ENCODE measurements around the gene FGGY. TPM values are rescaled to one million over a fixed set of nuclear protein-coding genes. Genes with fewer than 3 reads are reported as not detected.

FGGY gene
- total and polyA plus RNA-seq, 4 donors = 9.0 to 44.4 (median 21.1) TPM

DNA sequence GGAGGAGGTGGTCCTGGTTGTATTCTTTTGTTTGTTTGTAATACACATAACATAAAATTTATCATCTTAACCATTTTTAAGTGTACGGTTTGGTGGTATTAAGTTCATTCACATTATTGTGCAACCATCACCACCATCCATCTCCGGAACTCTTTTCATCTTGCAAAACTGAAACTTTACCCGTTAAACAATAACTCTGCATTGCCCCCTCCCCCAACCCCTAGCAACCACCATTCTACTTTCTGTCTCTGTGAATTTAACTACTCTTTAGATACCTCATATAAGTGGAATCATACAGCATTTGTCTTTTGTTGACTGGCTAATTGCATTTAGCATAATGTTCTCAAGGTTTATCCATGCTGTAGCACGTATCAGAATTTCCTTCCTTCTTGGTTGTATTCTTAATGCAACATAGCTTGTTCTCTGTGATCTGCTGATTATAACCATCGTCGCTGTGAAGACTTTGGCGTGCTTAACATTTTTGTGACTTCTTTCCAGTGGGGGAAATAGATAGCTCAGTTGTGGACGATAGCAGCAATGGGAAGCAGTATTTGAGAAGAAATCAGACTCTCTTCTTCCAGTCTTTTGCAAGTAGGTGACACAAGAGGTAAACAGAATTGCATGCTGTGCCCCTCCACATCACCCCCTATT, 400.4 kb downstream of the FGGY start:
- Histone ChIP-seq H3K9me3 (ENCODE audit: control insufficient read depth, insufficient read depth, low read length) (no peaks in the 10 kb centered on the region), H3K36me3 (ENCODE audit: control insufficient read depth, insufficient read depth, low read length) (no peaks in the 10 kb centered on the region), H3K27ac (ENCODE audit: low read depth, low read length) (peak overlapping the region; percentile 2), H3K27me3 (ENCODE audit: control insufficient read depth, insufficient read depth, low read length) (no peaks in the 10 kb centered on the region), H3K4me1 (ENCODE audit: control insufficient read depth, insufficient read depth, low read length) (no peaks in the 10 kb centered on the region), H3K4me3 (ENCODE audit: low read depth, low read length) (no peak overlapping the region)
- whole genome bisulfite sequencing (ENCODE audit: insufficient coverage) = 81% methylated on average over 2 of the region's 8 CpGs
- DNase-seq (ENCODE audit: low read depth in 4 of 6, low spot score in 6 of 6) = no peak

DNA sequence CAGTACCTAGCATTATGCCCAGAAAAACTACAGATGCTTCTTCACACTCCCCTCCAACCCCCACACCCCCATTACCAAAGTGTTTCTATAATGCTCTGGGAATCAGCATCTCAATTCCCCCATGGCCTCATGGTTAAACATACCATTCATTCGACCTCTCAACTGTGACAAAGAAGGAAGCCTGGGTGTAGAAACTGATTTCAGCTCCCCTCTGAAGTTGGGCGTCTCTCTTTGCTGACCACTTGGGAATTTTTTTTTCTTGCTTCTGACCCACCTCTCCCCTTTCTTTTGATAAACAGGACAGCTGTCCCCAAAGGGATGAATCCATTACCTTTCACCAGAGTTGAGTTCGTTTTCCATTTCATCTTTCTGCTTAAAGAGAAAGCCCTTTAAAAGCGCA, 401.5 kb downstream of the FGGY start:
- H3K27ac ChIP-seq (ENCODE audit: low read depth, low read length) = peak overlapping the region; percentile 44

DNA sequence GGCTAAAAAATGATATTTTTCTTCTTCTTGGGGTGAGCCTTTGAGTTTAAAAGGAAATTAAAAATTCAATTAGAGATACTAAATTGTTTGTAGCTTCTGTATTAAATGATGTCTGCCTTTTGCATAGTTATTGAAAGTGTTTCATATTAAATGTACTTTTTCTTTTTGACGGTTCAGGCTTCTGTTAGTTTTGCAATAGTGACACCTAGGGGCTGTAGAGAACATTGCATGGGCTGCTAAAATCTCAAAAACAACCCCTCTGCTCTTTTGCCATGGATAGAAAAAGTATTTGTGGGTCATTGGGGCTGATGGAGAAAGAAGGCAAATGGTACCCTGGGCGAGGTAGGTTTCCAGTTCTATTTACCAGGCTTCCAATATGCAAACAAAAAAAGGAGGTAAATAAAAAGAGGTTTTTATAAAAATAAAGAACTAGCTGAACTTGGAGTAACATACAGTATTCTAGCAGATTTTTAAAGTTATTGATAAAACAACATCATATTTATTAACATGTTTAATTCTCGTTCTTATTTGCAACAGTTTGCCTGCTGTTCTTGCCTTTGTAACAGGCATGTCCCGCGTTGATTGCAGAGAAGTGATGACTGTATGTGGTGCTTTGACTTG, 402.4 kb downstream of the FGGY start:
- H3K9me3 ChIP-seq (ENCODE audit: control insufficient read depth, insufficient read depth, low read length) = no peaks in the 10 kb centered on the region
- no peak overlapping the region for H3K4me3 ChIP-seq (ENCODE audit: low read depth, low read length)
- no peaks in the 10 kb centered on the region for H3K27me3 ChIP-seq (ENCODE audit: control insufficient read depth, insufficient read depth, low read length)
- no peaks in the 10 kb centered on the region for H3K36me3 ChIP-seq (ENCODE audit: control insufficient read depth, insufficient read depth, low read length)
- H3K27ac ChIP-seq (ENCODE audit: low read depth, low read length) = peak overlapping the region; percentile 3
- peak in 3 of 6 donors; percentile 61 to 88 (median 82) for DNase-seq (ENCODE audit: low read depth in 4 of 6, low spot score in 6 of 6)
- no peaks in the 10 kb centered on the region for H3K4me1 ChIP-seq (ENCODE audit: control insufficient read depth, insufficient read depth, low read length)
- WGBS (ENCODE audit: insufficient coverage) = no CpG with 5 or more reads among the region's 5 CpGs

More for the DNA sequence above, 401.5 kb downstream of the FGGY start:
- Histone ChIP-seq H3K36me3 (ENCODE audit: control insufficient read depth, insufficient read depth, low read length) (no peaks in the 10 kb centered on the region), H3K4me1 (ENCODE audit: control insufficient read depth, insufficient read depth, low read length) (no peaks in the 10 kb centered on the region), H3K9me3 (ENCODE audit: control insufficient read depth, insufficient read depth, low read length) (no peaks in the 10 kb centered on the region), H3K4me3 (ENCODE audit: low read depth, low read length) (no peak overlapping the region), H3K27me3 (ENCODE audit: control insufficient read depth, insufficient read depth, low read length) (no peaks in the 10 kb centered on the region)
- no peak for DNase-seq (ENCODE audit: low read depth in 4 of 6, low spot score in 6 of 6)
- WGBS (ENCODE audit: insufficient coverage) = 27% methylated on average over 3 of the region's 4 CpGs

DNA sequence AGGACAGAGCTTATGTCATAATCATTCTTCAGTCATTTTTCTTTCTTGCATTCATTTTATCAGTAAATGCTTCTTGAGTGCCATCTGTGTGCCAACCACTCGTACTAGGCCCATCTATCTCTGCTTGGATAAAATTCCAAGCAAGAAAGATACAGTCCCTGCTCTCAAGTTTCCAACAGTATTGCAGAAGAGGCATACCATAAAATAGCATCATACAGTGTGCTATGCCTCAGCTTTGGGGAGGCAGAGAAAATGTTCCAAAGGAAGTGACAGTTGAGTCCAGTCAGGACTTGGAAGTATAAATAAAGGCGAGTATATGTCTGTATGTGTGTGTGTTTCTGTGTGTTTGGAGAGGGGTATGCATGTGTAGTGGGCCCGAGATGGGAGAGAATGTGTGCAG, 404.5 kb downstream of the FGGY start:
- DNase-seq (ENCODE audit: low read depth in 4 of 6, low spot score in 6 of 6) = no peak
- Histone ChIP-seq H3K4me3 (ENCODE audit: low read depth, low read length) (no peak overlapping the region), H3K27me3 (ENCODE audit: control insufficient read depth, insufficient read depth, low read length) (no peaks in the 10 kb centered on the region), H3K36me3 (ENCODE audit: control insufficient read depth, insufficient read depth, low read length) (no peaks in the 10 kb centered on the region), H3K4me1 (ENCODE audit: control insufficient read depth, insufficient read depth, low read length) (peaks cover 4% of the 10 kb centered on the region), H3K9me3 (ENCODE audit: control insufficient read depth, insufficient read depth, low read length) (no peaks in the 10 kb centered on the region), H3K27ac (ENCODE audit: low read depth, low read length) (no peak overlapping the region)
- 74% methylated on average over 3 of the region's 3 CpGs for WGBS (ENCODE audit: insufficient coverage)

DNA sequence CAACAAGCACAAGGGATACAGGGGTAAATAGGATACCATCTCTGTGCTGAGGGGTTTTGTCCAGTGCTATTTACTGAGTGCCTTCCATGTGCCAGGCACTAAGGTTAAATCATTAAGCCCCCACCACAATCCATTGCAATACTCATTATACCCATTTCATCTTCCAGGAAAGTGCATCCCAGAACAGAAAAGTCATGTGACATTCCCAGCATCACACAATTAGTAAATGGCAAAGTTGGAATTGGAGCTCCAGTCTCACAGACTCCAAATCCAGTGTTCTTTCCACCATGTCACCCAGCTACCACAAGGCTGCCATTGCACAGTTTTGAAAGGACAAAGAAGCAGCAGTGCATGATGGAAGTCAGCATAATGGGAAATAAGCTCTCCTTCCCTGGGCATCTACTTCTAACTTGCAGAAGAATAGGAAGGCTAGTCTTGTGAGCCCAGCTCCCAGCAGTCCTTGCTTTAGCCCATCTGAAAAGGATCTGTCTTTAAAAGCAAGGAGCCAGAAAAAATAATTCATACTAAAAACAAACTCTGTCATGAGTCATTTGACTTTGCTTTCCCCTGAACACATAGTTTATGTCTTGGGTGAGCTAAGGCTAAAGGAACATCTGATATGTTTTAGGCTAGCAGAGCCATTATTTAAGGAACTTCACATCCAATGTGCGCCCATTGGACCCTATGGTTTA, 406.5 kb downstream of the FGGY start:
- H3K27me3 ChIP-seq (ENCODE audit: control insufficient read depth, insufficient read depth, low read length) = no peaks in the 10 kb centered on the region
- no peak overlapping the region for H3K4me3 ChIP-seq (ENCODE audit: low read depth, low read length)
- WGBS (ENCODE audit: insufficient coverage) = no CpG with 5 or more reads among the region's 1 CpG
- no peaks in the 10 kb centered on the region for H3K36me3 ChIP-seq (ENCODE audit: control insufficient read depth, insufficient read depth, low read length)
- no peaks in the 10 kb centered on the region for H3K9me3 ChIP-seq (ENCODE audit: control insufficient read depth, insufficient read depth, low read length)
- no peak overlapping the region for H3K27ac ChIP-seq (ENCODE audit: low read depth, low read length)
- peaks cover 12% of the 10 kb centered on the region for H3K4me1 ChIP-seq (ENCODE audit: control insufficient read depth, insufficient read depth, low read length)
- no peak for DNase-seq (ENCODE audit: low read depth in 4 of 6, low spot score in 6 of 6)

DNA sequence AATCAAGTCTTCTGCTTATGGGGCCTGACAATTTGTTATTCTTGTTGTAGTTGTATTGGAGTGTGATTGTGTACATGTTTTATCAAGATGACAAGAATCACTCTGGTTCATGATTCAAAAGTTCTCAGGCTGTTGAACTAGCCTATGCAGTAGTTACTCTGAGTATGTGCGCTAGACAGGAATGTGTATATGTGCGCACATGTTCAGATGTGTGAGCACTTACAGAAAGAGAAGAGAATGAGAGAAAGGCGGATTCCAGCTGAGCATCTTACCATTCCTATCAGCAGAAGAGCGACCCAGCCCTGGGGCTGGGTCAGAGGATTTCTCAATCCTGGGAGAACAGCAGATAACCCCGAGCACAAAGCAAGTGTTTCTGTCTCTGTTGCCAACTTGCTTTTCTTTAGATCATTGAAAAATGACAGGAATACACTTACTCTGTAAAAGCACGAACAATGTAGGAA, 407.1 kb downstream of the FGGY start:
- H3K27me3 ChIP-seq (ENCODE audit: control insufficient read depth, insufficient read depth, low read length) = no peaks in the 10 kb centered on the region
- DNase-seq (ENCODE audit: low read depth in 4 of 6, low spot score in 6 of 6) = no peak
- 96% methylated on average over 4 of the region's 6 CpGs for WGBS (ENCODE audit: insufficient coverage)
- no peak overlapping the region for H3K4me3 ChIP-seq (ENCODE audit: low read depth, low read length)
- H3K4me1 ChIP-seq (ENCODE audit: control insufficient read depth, insufficient read depth, low read length) = peaks cover 12% of the 10 kb centered on the region
- H3K9me3 ChIP-seq (ENCODE audit: control insufficient read depth, insufficient read depth, low read length) = no peaks in the 10 kb centered on the region
- H3K27ac ChIP-seq (ENCODE audit: low read depth, low read length) = no peak overlapping the region
- no peaks in the 10 kb centered on the region for H3K36me3 ChIP-seq (ENCODE audit: control insufficient read depth, insufficient read depth, low read length)

DNA sequence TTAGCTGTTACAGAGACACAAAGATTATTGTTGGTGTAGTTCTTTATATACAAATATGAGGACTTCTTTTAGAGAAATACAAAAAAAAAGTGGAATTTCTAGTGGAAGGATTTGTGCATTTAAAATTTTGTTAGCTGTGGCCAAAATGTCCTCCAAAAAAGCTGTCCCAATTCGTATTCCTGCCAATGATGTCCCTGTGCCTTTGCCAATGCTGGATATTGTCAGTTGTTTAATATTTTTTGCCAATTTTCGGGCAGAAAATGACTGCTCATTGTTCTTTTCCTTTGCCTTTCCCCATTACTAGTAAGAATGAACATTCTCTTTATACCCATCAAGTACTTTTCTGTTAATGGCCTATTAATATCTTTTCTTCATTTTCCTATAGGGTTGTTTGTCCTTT, 407.8 kb downstream of the FGGY start:
- peaks cover 12% of the 10 kb centered on the region for H3K4me1 ChIP-seq (ENCODE audit: control insufficient read depth, insufficient read depth, low read length)
- no peak overlapping the region for H3K27ac ChIP-seq (ENCODE audit: low read depth, low read length)
- DNase-seq (ENCODE audit: low read depth in 4 of 6, low spot score in 6 of 6) = peak in 2 of 6 donors; percentile 7 to 34

DNA sequence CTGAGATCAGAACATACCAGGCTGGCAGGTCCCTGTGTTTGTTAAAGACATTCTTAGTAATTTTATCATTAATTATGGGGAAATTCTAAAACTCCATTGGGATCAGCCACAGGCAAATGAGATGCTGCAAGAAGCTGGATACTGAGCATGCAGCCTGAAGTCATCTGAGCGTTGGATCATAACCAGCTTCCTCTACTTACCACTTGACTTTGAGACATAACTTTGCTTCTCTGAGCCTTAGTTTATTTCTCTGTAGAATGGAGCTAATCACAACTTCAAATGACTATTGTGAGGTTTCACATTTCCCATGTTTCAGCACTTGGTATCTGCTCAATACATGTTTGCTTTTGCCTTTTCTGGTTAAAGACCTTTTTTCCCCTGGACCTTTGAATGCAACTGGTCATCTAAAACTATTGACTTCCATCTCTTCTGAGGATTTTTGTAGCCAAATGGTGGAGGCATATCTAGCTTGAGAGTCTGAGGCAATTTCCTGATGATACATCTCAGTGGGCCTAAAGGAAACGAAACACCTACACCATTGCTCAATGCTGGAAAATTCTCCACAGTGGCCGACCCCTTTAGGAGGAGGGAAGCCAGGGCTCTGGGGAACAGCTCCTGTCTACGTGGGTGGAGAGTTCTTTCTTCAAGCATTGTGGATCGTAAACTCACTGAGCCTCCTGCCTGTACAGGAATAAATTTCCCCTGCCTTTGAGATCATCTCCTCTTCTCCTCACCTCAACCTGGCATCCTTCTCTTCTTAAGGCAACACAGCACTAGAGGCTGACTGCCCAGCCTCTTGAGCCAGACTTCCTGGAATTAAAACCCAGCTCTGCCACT, 408.8 kb downstream of the FGGY start:
- no peak for DNase-seq (ENCODE audit: low read depth in 4 of 6, low spot score in 6 of 6)
- Histone ChIP-seq H3K27me3 (ENCODE audit: control insufficient read depth, insufficient read depth, low read length) (no peaks in the 10 kb centered on the region), H3K4me1 (ENCODE audit: control insufficient read depth, insufficient read depth, low read length) (peaks cover 12% of the 10 kb centered on the region), H3K9me3 (ENCODE audit: control insufficient read depth, insufficient read depth, low read length) (no peaks in the 10 kb centered on the region), H3K36me3 (ENCODE audit: control insufficient read depth, insufficient read depth, low read length) (no peaks in the 10 kb centered on the region), H3K4me3 (ENCODE audit: low read depth, low read length) (no peak overlapping the region), H3K27ac (ENCODE audit: low read depth, low read length) (no peak overlapping the region)
- WGBS (ENCODE audit: insufficient coverage) = 90% methylated on average over 2 of the region's 5 CpGs

More for the DNA sequence above, 407.8 kb downstream of the FGGY start:
- Histone ChIP-seq H3K4me3 (ENCODE audit: low read depth, low read length) (no peak overlapping the region), H3K36me3 (ENCODE audit: control insufficient read depth, insufficient read depth, low read length) (no peaks in the 10 kb centered on the region), H3K27me3 (ENCODE audit: control insufficient read depth, insufficient read depth, low read length) (no peaks in the 10 kb centered on the region), H3K9me3 (ENCODE audit: control insufficient read depth, insufficient read depth, low read length) (no peaks in the 10 kb centered on the region)
- WGBS (ENCODE audit: insufficient coverage) = no CpG with 5 or more reads among the region's 2 CpGs

DNA sequence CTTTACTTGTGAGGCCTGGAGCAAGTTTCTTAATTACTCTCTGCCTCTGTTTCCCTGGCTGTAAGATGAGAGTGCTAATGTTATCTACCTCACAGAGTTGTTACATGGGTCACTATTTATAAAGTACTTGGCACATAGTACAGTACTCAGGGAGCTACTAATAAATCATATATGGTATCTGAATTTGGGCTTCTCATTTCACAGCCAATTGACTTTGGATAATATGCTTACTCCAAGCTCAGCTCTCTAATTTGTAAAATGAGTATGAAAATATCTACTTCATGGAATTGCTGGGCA, 409.4 kb downstream of the FGGY start:
- peaks cover 12% of the 10 kb centered on the region for H3K4me1 ChIP-seq (ENCODE audit: control insufficient read depth, insufficient read depth, low read length)
- H3K27ac ChIP-seq (ENCODE audit: low read depth, low read length) = no peak overlapping the region
- no peak overlapping the region for H3K4me3 ChIP-seq (ENCODE audit: low read depth, low read length)
- no peaks in the 10 kb centered on the region for H3K27me3 ChIP-seq (ENCODE audit: control insufficient read depth, insufficient read depth, low read length)
- peak in 1 of 6 donors; percentile 6 for DNase-seq (ENCODE audit: low read depth in 4 of 6, low spot score in 6 of 6)
- H3K9me3 ChIP-seq (ENCODE audit: control insufficient read depth, insufficient read depth, low read length) = no peaks in the 10 kb centered on the region
- H3K36me3 ChIP-seq (ENCODE audit: control insufficient read depth, insufficient read depth, low read length) = no peaks in the 10 kb centered on the region

Measured in spinal cord (tissue), 10 donors.